Endometrial microvascular endothelial cells (primary cell): Measurements from ENCODE around the gene FBXW4. TPM values are rescaled to one million over a fixed set of nuclear protein-coding genes. Genes with fewer than 3 reads are reported as not detected.

Source experiments
- in situ Hi-C: cut with HindIII; loops from 2 replicates; pipeline ENCODE4 v1.10.0; 2017; ENCODE audit warnings: low sequenced_read_pairs, low pct_unique_long_range_greater_than_20kb; ENCODE audit errors: inconsistent ontology term
- total RNA-seq: library from RNA; depleted of rRNA; stranded (reverse); fragments of >200 nt; gene quantifications from one replicate; pipeline ENCODE4 v1.2.3, GENCODE V29; 2015; ENCODE audit errors: inconsistent ontology term

FBXW4 gene
- total RNA-seq, result 13.9 TPM

GRCh38 chr10:101694674-101695403 is at the start of gene FBXW4:
Gene FBXW4, minus strand, starts transcription at chr10:101695170. Its CDS starts 65 bp downstream, at chr10:101695105.
- in situ Hi-C loops, result no loop called here

GRCh38 chr10:101744267-101744666 is 49.3 kb upstream of the FBXW4 start:
- in situ Hi-C loops, result no loop called here

GRCh38 chr10:101741938-101742337 is 47.0 kb upstream of the FBXW4 start:
- in situ Hi-C loops, result no loop called here

GRCh38 chr10:101736666-101737065 is 41.7 kb upstream of the FBXW4 start:
- in situ Hi-C loops, result no loop called here

- in situ Hi-C loops, result no loop called here
Measured at GRCh38 chr10:101732096-101732495, 37.1 kb upstream of the FBXW4 start.

GRCh38 chr10:101726115-101726387 is 31.1 kb upstream of the FBXW4 start:
- in situ Hi-C loops, result no loop called here

- in situ Hi-C loops, result no loop called here
Measured at GRCh38 chr10:101725296-101726114, 30.5 kb upstream of the FBXW4 start.

GRCh38 chr10:101724446-101724845 is 29.5 kb upstream of the FBXW4 start:
- in situ Hi-C loops, result no loop called here

- in situ Hi-C loops, result no loop called here
Measured at GRCh38 chr10:101723176-101723575, 28.2 kb upstream of the FBXW4 start.

GRCh38 chr10:101721806-101722205 is 26.8 kb upstream of the FBXW4 start:
- in situ Hi-C loops, result no loop called here

GRCh38 chr10:101720606-101721230 is 25.7 kb upstream of the FBXW4 start:
- in situ Hi-C loops, result no loop called here

- in situ Hi-C loops, result no loop called here
Measured at GRCh38 chr10:101718690-101719275, 23.8 kb upstream of the FBXW4 start.

- in situ Hi-C loops, result no loop called here
Measured at GRCh38 chr10:101716891-101717659, 22.1 kb upstream of the FBXW4 start.

- in situ Hi-C loops, result no loop called here
Measured at GRCh38 chr10:101712997-101713396, 18.0 kb upstream of the FBXW4 start.

- in situ Hi-C loops, result no loop called here
Measured at GRCh38 chr10:101710793-101711192, 15.8 kb upstream of the FBXW4 start.

GRCh38 chr10:101710059-101710695 is 15.2 kb upstream of the FBXW4 start:
- in situ Hi-C loops, result no loop called here

GRCh38 chr10:101709359-101710058 is 14.5 kb upstream of the FBXW4 start:
- in situ Hi-C loops, result no loop called here

- in situ Hi-C loops, result no loop called here
Measured at GRCh38 chr10:101708870-101709269, 13.9 kb upstream of the FBXW4 start.
